ENCODE measurements around the gene PTPN21. TPM values are rescaled to one million over a fixed set of nuclear protein-coding genes. Genes with fewer than 3 reads are reported as not detected.
A peak's percentile ranks its signal among the peaks of the same experiment; 100 is the strongest.

The PTPN21 gene
- total and polyA plus RNA-seq, 2 donors: 14.5 to 22.4 TPM

GRCh38 chr14:88482524-88482923 lies 72.3 kb downstream of the PTPN21 start:
- H3K4me3 ChIP-seq (ENCODE audit: low read depth, low read length): no peak overlapping the region
- DNase-seq (ENCODE audit: extremely low spot score): no peak
- peaks cover 4% of the 10 kb centered on the region for H3K36me3 ChIP-seq (ENCODE audit: insufficient read depth)
- no peaks in the 10 kb centered on the region for H3K4me1 ChIP-seq (ENCODE audit: insufficient read depth)
- WGBS: 91% methylated on average over 3 of the region's 3 CpGs
- no peak overlapping the region for H3K27ac ChIP-seq (ENCODE audit: low read depth)

DNA sequence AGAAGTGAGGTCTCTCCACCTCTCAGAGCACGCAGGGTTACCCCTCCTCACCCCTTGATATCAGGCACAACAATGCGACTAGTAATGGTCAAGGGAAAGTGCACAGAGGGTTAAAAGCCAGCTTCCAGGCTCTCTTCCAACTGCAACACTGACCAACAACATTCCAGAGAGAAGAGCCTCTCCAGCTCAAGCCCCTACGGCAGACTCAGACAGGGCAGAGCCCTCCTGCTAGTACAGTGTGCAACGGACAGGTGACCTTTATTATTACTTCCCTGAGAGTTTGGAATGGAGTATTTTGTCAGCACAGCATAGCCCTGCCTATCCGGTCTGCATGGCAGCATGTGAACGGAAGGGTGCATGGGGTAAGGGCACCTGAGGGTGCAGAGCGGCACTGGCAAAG lies 73.0 kb downstream of the PTPN21 start:
- 69% methylated on average over 7 of the region's 7 CpGs for WGBS
- no peak overlapping the region for H3K4me3 ChIP-seq (ENCODE audit: low read depth, low read length)
- H3K27ac ChIP-seq (ENCODE audit: low read depth): no peak overlapping the region
- DNase-seq (ENCODE audit: extremely low spot score): no peak
- no peaks in the 10 kb centered on the region for H3K4me1 ChIP-seq (ENCODE audit: insufficient read depth)
- peaks cover 4% of the 10 kb centered on the region for H3K36me3 ChIP-seq (ENCODE audit: insufficient read depth)

- 90% methylated on average over 2 of the region's 2 CpGs for WGBS
- Histone ChIP-seq H3K36me3 (ENCODE audit: insufficient read depth) (peaks cover 4% of the 10 kb centered on the region), H3K4me3 (ENCODE audit: low read depth, low read length) (no peak overlapping the region), H3K4me1 (ENCODE audit: insufficient read depth) (no peaks in the 10 kb centered on the region), H3K27ac (ENCODE audit: low read depth) (no peak overlapping the region)
- no peak for DNase-seq (ENCODE audit: extremely low spot score)
These were observed 73.7 kb downstream of the PTPN21 start for GRCh38 chr14:88481059-88481458.

DNA sequence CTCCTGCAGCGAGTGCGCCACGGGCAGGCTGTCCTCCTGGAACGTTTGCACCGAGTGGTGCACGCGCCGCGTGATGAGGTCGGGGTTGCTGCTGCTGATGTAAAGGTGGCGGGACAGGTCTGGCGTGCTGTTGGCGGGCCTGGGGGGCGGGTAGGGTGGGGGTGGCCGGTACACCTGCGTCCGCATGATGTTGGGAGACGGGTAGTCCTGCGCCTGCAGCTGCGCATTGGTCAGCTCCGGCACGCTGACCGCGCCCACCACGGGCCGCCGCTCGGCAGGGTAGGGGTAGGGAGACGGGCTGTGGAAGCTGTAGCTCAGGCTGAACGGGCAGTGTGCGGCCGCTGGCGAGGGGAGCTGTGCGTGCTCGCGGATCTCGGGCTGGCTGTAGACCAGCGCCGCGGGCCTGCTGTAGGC lies 75.2 kb downstream of the PTPN21 start:
- H3K4me3 ChIP-seq (ENCODE audit: low read depth, low read length): no peak overlapping the region
- WGBS: 87% methylated on average over 40 of the region's 40 CpGs
- H3K4me1 ChIP-seq (ENCODE audit: insufficient read depth): no peaks in the 10 kb centered on the region
- peaks cover 4% of the 10 kb centered on the region for H3K36me3 ChIP-seq (ENCODE audit: insufficient read depth)
- no peak for DNase-seq (ENCODE audit: extremely low spot score)
- no peak overlapping the region for H3K27ac ChIP-seq (ENCODE audit: low read depth)

DNA sequence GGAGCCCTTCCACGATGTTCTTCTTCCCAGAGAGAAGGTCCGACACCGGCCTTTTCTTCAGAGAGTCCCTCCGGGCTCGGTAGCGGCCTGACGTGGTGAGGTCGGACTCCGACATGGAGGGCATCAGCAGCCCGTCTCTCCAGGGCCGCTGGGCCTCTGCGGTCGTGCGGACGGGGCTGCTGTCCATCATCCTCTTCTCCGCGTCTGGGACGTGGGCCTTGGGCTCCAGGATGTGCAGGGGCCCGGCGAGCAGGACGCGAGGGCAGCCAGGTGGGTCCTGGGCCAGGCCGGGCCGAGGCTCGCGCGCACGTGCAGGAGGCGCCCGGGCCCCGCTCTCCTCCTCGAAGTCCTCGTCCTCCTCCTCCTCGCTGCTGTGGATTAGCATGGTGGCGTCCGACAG lies 75.9 kb downstream of the PTPN21 start:
- H3K4me3 ChIP-seq (ENCODE audit: low read depth, low read length): no peak overlapping the region
- DNase-seq (ENCODE audit: extremely low spot score): no peak
- H3K27ac ChIP-seq (ENCODE audit: low read depth): no peak overlapping the region
- no peaks in the 10 kb centered on the region for H3K4me1 ChIP-seq (ENCODE audit: insufficient read depth)
- H3K36me3 ChIP-seq (ENCODE audit: insufficient read depth): peaks cover 4% of the 10 kb centered on the region
- 96% methylated on average over 36 of the region's 36 CpGs for WGBS

GRCh38 chr14:88477513-88478250 lies 77.1 kb downstream of the PTPN21 start:
- H3K27ac ChIP-seq (ENCODE audit: low read depth): no peak overlapping the region
- 95% methylated on average over 6 of the region's 6 CpGs for WGBS
- peaks cover 4% of the 10 kb centered on the region for H3K36me3 ChIP-seq (ENCODE audit: insufficient read depth)
- DNase-seq (ENCODE audit: extremely low spot score): no peak
- H3K4me3 ChIP-seq (ENCODE audit: low read depth, low read length): no peak overlapping the region
- no peaks in the 10 kb centered on the region for H3K4me1 ChIP-seq (ENCODE audit: insufficient read depth)

DNA sequence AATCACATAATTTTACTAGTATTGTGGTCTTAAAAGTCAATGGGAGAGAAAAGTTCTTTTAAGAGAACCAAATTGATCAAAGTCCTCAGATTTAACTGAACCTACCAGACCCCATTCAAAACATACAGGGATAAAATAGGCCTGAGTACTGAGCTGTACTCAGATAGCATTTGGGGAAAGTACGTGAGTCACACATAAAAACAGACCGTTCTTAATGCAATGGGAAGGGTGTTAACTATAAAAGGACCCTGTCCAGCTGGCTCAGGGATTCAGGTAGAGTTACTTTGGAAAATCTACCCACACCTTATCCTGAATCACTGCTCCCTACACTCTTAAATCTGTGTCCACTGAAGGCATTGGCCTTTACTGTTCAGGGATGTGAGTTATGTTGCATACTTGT lies 78.0 kb downstream of the PTPN21 start:
- Histone ChIP-seq H3K27ac (ENCODE audit: low read depth) (no peak overlapping the region), H3K4me3 (ENCODE audit: low read depth, low read length) (no peak overlapping the region), H3K36me3 (ENCODE audit: insufficient read depth) (peaks cover 4% of the 10 kb centered on the region), H3K4me1 (ENCODE audit: insufficient read depth) (no peaks in the 10 kb centered on the region)
- no peak for DNase-seq (ENCODE audit: extremely low spot score)
- 92% methylated on average over 2 of the region's 2 CpGs for WGBS

- H3K27ac ChIP-seq (ENCODE audit: low read depth): no peak overlapping the region
- 72% methylated on average over 7 of the region's 7 CpGs for WGBS
- H3K36me3 ChIP-seq (ENCODE audit: insufficient read depth): peaks cover 4% of the 10 kb centered on the region
- H3K4me1 ChIP-seq (ENCODE audit: insufficient read depth): no peaks in the 10 kb centered on the region
- H3K4me3 ChIP-seq (ENCODE audit: low read depth, low read length): no peak overlapping the region
- no peak for DNase-seq (ENCODE audit: extremely low spot score)
These were observed 78.5 kb downstream of the PTPN21 start for GRCh38 chr14:88476214-88476774.

DNA sequence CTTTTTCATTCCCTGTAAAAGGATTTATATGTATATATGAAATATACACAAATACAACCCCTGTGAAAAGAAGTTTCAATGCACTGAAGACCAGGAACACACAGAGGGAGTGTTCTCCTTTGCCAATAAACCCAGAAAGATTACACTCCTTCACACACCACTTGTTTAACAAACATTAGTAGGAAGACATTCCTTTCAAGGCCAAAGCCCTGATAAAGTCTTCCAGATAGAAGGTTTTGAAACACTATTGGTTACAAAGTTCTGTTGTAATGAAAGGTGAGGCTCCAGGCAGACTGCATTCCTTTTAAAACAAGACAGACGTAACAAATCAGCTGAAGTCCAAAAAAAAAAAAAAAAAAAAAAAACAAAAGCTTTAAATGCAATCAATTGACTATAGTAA lies 81.0 kb downstream of the PTPN21 start:
- Histone ChIP-seq H3K4me1 (ENCODE audit: insufficient read depth) (no peaks in the 10 kb centered on the region), H3K27ac (ENCODE audit: low read depth) (no peak overlapping the region), H3K36me3 (ENCODE audit: insufficient read depth) (no peaks in the 10 kb centered on the region), H3K4me3 (ENCODE audit: low read depth, low read length) (no peak overlapping the region)
- 79% methylated on average over 1 of the region's 1 CpG for WGBS
- DNase-seq (ENCODE audit: extremely low spot score): peak; percentile 35

GRCh38 chr14:88470542-88471440 lies 84.0 kb downstream of the PTPN21 start:
- WGBS: 91% methylated on average over 7 of the region's 7 CpGs
- Histone ChIP-seq H3K36me3 (ENCODE audit: insufficient read depth) (no peaks in the 10 kb centered on the region), H3K4me1 (ENCODE audit: insufficient read depth) (no peaks in the 10 kb centered on the region), H3K4me3 (ENCODE audit: low read depth, low read length) (no peak overlapping the region), H3K27ac (ENCODE audit: low read depth) (no peak overlapping the region)
- no peak for DNase-seq (ENCODE audit: extremely low spot score)

- H3K4me1 ChIP-seq (ENCODE audit: insufficient read depth): no peaks in the 10 kb centered on the region
- H3K36me3 ChIP-seq (ENCODE audit: insufficient read depth): no peaks in the 10 kb centered on the region
- no peak for DNase-seq (ENCODE audit: extremely low spot score)
- H3K4me3 ChIP-seq (ENCODE audit: low read depth, low read length): no peak overlapping the region
- WGBS: 33% methylated on average over 1 of the region's 1 CpG
- no peak overlapping the region for H3K27ac ChIP-seq (ENCODE audit: low read depth)
These were observed 86.4 kb downstream of the PTPN21 start for GRCh38 chr14:88468406-88468805.

- DNase-seq (ENCODE audit: extremely low spot score): no peak
- Histone ChIP-seq H3K4me1 (ENCODE audit: insufficient read depth) (no peaks in the 10 kb centered on the region), H3K36me3 (ENCODE audit: insufficient read depth) (no peaks in the 10 kb centered on the region), H3K4me3 (ENCODE audit: low read depth, low read length) (no peak overlapping the region), H3K27ac (ENCODE audit: low read depth) (no peak overlapping the region)
- 90% methylated on average over 4 of the region's 4 CpGs for whole genome bisulfite sequencing
These were observed 91.5 kb downstream of the PTPN21 start for GRCh38 chr14:88463318-88463717.

GRCh38 chr14:88454886-88455285 lies 99.9 kb downstream of the PTPN21 start:
- H3K4me3 ChIP-seq (ENCODE audit: low read depth, low read length): no peak overlapping the region
- no peak for DNase-seq (ENCODE audit: extremely low spot score)
- no peaks in the 10 kb centered on the region for H3K36me3 ChIP-seq (ENCODE audit: insufficient read depth)
- H3K4me1 ChIP-seq (ENCODE audit: insufficient read depth): no peaks in the 10 kb centered on the region
- WGBS: 90% methylated on average over 2 of the region's 2 CpGs
- H3K27ac ChIP-seq (ENCODE audit: low read depth): no peak overlapping the region

DNA sequence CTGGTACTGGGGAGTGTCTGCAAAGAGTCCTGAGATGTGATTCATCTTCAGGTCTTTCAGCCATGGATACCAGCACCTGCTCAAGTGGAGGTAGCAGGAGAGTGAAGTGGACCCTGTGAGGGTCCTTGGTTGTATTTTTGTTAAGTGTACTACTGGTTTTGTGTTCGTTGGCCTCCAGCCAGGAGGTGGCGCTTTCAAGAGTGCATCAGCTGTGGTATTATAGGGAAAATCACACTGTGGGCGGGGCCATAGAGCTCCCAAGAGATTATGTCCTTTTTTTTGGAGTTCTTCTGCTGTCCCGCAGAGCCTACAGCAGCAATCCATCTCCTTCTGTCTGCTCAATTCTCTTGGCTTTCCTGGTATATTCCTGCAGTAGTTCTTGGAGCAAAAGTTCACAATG lies 102.6 kb downstream of the PTPN21 start:
- Histone ChIP-seq H3K4me3 (ENCODE audit: low read depth, low read length) (no peak overlapping the region), H3K36me3 (ENCODE audit: insufficient read depth) (no peaks in the 10 kb centered on the region), H3K4me1 (ENCODE audit: insufficient read depth) (no peaks in the 10 kb centered on the region), H3K27ac (ENCODE audit: low read depth) (no peak overlapping the region)
- no peak for DNase-seq (ENCODE audit: extremely low spot score)
- 98% methylated on average over 4 of the region's 4 CpGs for WGBS

Data from urinary bladder (tissue), 4 donors.